SH-SY5Y (cell line): ENCODE measurements around the gene AKR1A1.

Experiments used
- GATA2 ChIP-seq: IDR thresholded peaks from 2 replicates; pipeline ENCODE4 v1.6.1; 2011; ENCODE audit warnings: mild to moderate bottlenecking, low read depth, low read length
- GATA3 ChIP-seq: IDR thresholded peaks from 2 replicates; pipeline ENCODE4 v1.6.1; 2011; ENCODE audit warnings: low read depth, mild to moderate bottlenecking, low read length, moderate library complexity

GRCh38 chr1:45567911-45568310, 17.3 kb downstream of the AKR1A1 start:
- no peak for TF ChIP-seq GATA2
- no peak for TF ChIP-seq GATA3
